Lower lobe of right lung (tissue), 2 donors: Measurements from ENCODE around the gene TACR3. TPM values are rescaled to one million over a fixed set of nuclear protein-coding genes. Genes with fewer than 3 reads are reported as not detected.
"Not testable (repeated sequence)": the region's sequence is repeated elsewhere in the genome, so short reads cannot be mapped to it uniquely, and the experiment has no call there.

Experiments used
- ATAC-seq, 2 donors: fragments of 200-7000 bp; cut with Tn5 transposase; one replicate each; pipeline ENCODE4 v1.9.1; 2020 to 2022; ENCODE audit warnings: mild to moderate bottlenecking in 2 of 2, moderate library complexity in 2 of 2
- DNase-seq: peaks from one replicate; pipeline ENCODE4 v3.0.0-alpha.2; 2020
- H3K27ac ChIP-seq: fragments of 200-600 bp; one replicate; pipeline ENCODE4 v1.8.0; 2022
- H3K27me3 ChIP-seq: fragments of 200-600 bp; one replicate; pipeline ENCODE4 v1.8.0; 2022; ENCODE audit warnings: low read depth
- H3K36me3 ChIP-seq: fragments of 200-600 bp; one replicate; pipeline ENCODE4 v1.8.0; 2022; ENCODE audit warnings: mild to moderate bottlenecking
- H3K4me1 ChIP-seq: fragments of 200-600 bp; one replicate; pipeline ENCODE4 v1.8.0; 2022
- H3K4me3 ChIP-seq: fragments of 200-600 bp; one replicate; pipeline ENCODE4 v1.8.0; 2022; ENCODE audit warnings: mild to moderate bottlenecking
- H3K9me3 ChIP-seq: fragments of 200-600 bp; one replicate; pipeline ENCODE4 v1.8.0; 2022
- intact Hi-C: fragments of 100-400 bp; cut with DNase I; formaldehyde crosslinking; loops from one replicate; pipeline ENCODE4 v1.11.0; 2022
- total RNA-seq: library from RNA; stranded (reverse); fragmentation: NEBNext Ultra II Directional; extraction: Animal tissue kit (Norgen Biotek cat#: 25700); gene quantifications from one replicate; pipeline ENCODE4 v1.2.1, GENCODE V29; 2021
- TF ChIP-seq, protein P1 (sequence below): fragments of 200-600 bp; IDR thresholded peaks from one replicate; pipeline ENCODE4 v1.8.0; 2022; ENCODE audit warnings: antibody characterized with exemption, mild to moderate bottlenecking
- donor health status: DM: no; HTN: yes; CAD: no; lungs with severe emphysema.

Gene TACR3
- total RNA-seq, 1 donor from 2014 or later = 0.24 TPM

DNA sequence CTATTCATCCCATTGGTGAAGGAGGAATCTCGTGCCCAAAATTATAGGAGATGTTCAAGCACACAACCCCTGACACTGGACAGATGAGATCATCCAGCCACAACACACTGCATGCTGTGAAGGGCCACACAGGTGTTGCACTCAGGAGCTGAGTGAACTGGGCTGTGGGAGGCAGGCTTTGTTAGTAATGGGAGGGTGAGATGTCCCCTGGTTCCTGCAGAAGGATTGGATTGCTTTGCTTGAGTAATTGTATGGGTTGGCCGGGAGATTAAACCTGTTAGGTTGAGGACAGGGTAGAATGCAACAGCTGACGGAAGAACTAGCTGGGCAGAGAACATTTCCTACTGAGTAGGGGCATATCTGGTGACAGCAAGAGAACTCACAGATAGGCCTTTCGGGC lies 152.2 kb downstream of the TACR3 start:
- ATAC-seq (no peak), DNase-seq (no peak)
- H3K27me3 ChIP-seq = no peaks in the 10 kb centered on the region
- TF ChIP-seq, protein P1, sequence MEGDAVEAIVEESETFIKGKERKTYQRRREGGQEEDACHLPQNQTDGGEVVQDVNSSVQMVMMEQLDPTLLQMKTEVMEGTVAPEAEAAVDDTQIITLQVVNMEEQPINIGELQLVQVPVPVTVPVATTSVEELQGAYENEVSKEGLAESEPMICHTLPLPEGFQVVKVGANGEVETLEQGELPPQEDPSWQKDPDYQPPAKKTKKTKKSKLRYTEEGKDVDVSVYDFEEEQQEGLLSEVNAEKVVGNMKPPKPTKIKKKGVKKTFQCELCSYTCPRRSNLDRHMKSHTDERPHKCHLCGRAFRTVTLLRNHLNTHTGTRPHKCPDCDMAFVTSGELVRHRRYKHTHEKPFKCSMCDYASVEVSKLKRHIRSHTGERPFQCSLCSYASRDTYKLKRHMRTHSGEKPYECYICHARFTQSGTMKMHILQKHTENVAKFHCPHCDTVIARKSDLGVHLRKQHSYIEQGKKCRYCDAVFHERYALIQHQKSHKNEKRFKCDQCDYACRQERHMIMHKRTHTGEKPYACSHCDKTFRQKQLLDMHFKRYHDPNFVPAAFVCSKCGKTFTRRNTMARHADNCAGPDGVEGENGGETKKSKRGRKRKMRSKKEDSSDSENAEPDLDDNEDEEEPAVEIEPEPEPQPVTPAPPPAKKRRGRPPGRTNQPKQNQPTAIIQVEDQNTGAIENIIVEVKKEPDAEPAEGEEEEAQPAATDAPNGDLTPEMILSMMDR = no peak
- H3K9me3 ChIP-seq = no peaks in the 10 kb centered on the region
- no peak overlapping the region for H3K4me3 ChIP-seq
- no peak overlapping the region for H3K27ac ChIP-seq
- H3K36me3 ChIP-seq = no peaks in the 10 kb centered on the region
- intact Hi-C loops = no loop called here
- no peaks in the 10 kb centered on the region for H3K4me1 ChIP-seq

DNA sequence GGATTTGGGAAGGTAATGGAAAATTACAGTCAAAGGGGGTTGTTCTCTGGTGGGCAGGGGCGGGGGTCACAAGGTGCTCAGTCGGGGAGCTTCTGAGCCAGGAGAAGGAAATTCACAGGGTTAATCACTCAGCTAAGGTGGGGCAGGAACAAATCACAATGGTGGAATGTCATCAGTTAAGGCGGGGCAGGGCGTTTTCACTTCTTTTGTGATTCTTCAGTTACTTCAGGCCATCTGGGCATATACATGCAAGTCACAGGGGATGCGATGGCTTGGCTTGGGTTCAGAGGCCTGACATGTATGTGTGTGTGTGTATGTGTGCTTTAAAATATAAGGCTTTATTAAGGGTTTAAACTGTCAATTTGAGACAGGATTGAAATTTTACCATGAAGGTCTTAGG lies 160.6 kb downstream of the TACR3 start:
- H3K4me3 ChIP-seq, H3K36me3 ChIP-seq, H3K9me3 ChIP-seq, H3K27ac ChIP-seq, intact Hi-C loops, H3K27me3 ChIP-seq, H3K4me1 ChIP-seq, ATAC-seq, DNase-seq: not testable (repeated sequence)
